H1 (cell line): ENCODE measurements around the gene SEMA6A.

Experiments used
- CTCF ChIP-seq, 3 experiments: IDR thresholded peaks; 1 replicate in 2 of 3; 2 replicates in 1 of 3; pipeline versions ENCODE4 v1.5.1 to v1.6.1; 2011; ENCODE audit warnings: low read length in 3 of 3, mild to moderate bottlenecking in 3 of 3, inconsistent platforms in 2 of 3, low read depth in 1 of 3, moderate library complexity in 1 of 3; ENCODE audit not compliant: insufficient read depth in 1 of 3; ENCODE audit errors: control extremely low read depth in 1 of 3
- EZH2 ChIP-seq: fragments of 200-600 bp; sonication (generic); IDR thresholded peaks from 2 replicates; pipeline ENCODE4 v1.7.1; 2012; ENCODE audit warnings: low read depth, mild to moderate bottlenecking, moderate library complexity, low read length, inconsistent platforms; ENCODE audit not compliant: severe bottlenecking
- JUN ChIP-seq: IDR thresholded peaks from 2 replicates; pipeline ENCODE4 v1.6.1; 2011; ENCODE audit warnings: low read depth, mild to moderate bottlenecking, improper control_type of control experiment, low read length
- POLR2A ChIP-seq, 2 experiments: IDR thresholded peaks; 1 replicate in 1 of 2; 2 replicates in 1 of 2; pipeline ENCODE4 v1.6.1; 2011; ENCODE audit warnings: low read depth in 2 of 2, low read length in 2 of 2, mild to moderate bottlenecking in 2 of 2; ENCODE audit errors: control extremely low read depth in 1 of 2
- POLR2AphosphoS5 ChIP-seq: IDR thresholded peaks from 2 replicates; pipeline ENCODE4 v1.6.1; 2011; ENCODE audit warnings: low read depth, low read length
- RAD21 ChIP-seq, 2 experiments: IDR thresholded peaks in 1 of 2; conservative IDR thresholded peaks in 1 of 2; 2 replicates each; pipeline ENCODE4 v1.6.1; 2011; ENCODE audit warnings: low read depth in 2 of 2, low read length in 2 of 2, improper control_type of control experiment in 1 of 2, inconsistent platforms in 1 of 2, mild to moderate bottlenecking in 1 of 2, moderate library complexity in 1 of 2
- TCF12 ChIP-seq: IDR thresholded peaks from 2 replicates; pipeline ENCODE4 v1.6.1; 2011; ENCODE audit warnings: low read depth, mild to moderate bottlenecking, low read length
- USF2 ChIP-seq: IDR thresholded peaks from 2 replicates; pipeline ENCODE4 v1.6.1; 2011; ENCODE audit warnings: low read length, improper control_type of control experiment
- ZNF274 ChIP-seq: IDR thresholded peaks from 2 replicates; pipeline ENCODE4 v1.7.0; 2012; ENCODE audit warnings: low read length, borderline replicate concordance; ENCODE audit errors: extremely low read depth

- no peak for TF ChIP-seq ZNF274
- no peak for TF ChIP-seq USF2
- no peak for TF ChIP-seq TCF12
- TF ChIP-seq JUN: no peak
- no peak for TF ChIP-seq CTCF (IDR thresholded peaks at IDR 0.05; ENCODE audit: control extremely low read depth in 1 of 3, insufficient read depth in 1 of 3, low read depth in 1 of 3, low read length in 3 of 3)
- no peak for TF ChIP-seq EZH2
- no peak for TF ChIP-seq RAD21 (IDR thresholded peaks at IDR 0.05 in 1 of 2, conservative IDR thresholded peaks at IDR 0.05 in 1 of 2; ENCODE audit: low read depth in 2 of 2, low read length in 2 of 2)
- no peak for TF ChIP-seq POLR2A (IDR thresholded peaks at IDR 0.05; ENCODE audit: control extremely low read depth in 1 of 2, low read depth in 2 of 2, low read length in 2 of 2)
- TF ChIP-seq POLR2AphosphoS5: no peak
These were observed 9.2 kb upstream of the SEMA6A start for GRCh38 chr5:116583862-116584222.
